GM12864 (cell line): ENCODE data around the gene AXIN1.
A peak's percentile ranks its signal among the peaks of the same experiment; 100 is the strongest.

Experiments
- DNase-seq: peaks from one replicate; pipeline ENCODE4 v3.0.0-alpha.2; 2011; ENCODE audit warnings: low read depth
- H3K4me3 ChIP-seq: 2 replicates; pipeline ENCODE4 v1.5.1; 2011; ENCODE audit warnings: mild to moderate bottlenecking, low read depth, low read length, control low read depth
- CTCF ChIP-seq: IDR thresholded peaks from 2 replicates; pipeline ENCODE4 v1.5.1; 2011; ENCODE audit warnings: low read depth, mild to moderate bottlenecking, moderate library complexity, low read length, control low read depth, inconsistent platforms; ENCODE audit errors: missing control alignments

Gene AXIN1

GRCh38 chr16:290681-291405, 61.7 kb downstream of the AXIN1 start:
- TF ChIP-seq CTCF: no peak
- no peak for DNase-seq
- H3K4me3 ChIP-seq: no peak overlapping the region

- H3K4me3 ChIP-seq: no peak overlapping the region
- TF ChIP-seq CTCF: no peak
- DNase-seq: no peak
Measured at GRCh38 chr16:290015-290680, 62.4 kb downstream of the AXIN1 start.

- no peak overlapping the region for H3K4me3 ChIP-seq
- TF ChIP-seq CTCF: no peak
Measured at GRCh38 chr16:289395-289997, 63.0 kb downstream of the AXIN1 start.

GRCh38 chr16:287981-288920, 64.3 kb downstream of the AXIN1 start:
- DNase-seq: no peak
- H3K4me3 ChIP-seq: no peak overlapping the region

More at GRCh38 chr16:289395-289997, 63.0 kb downstream of the AXIN1 start:
- no peak for DNase-seq

GRCh38 chr16:287298-287811, 65.2 kb downstream of the AXIN1 start:
- peak; percentile 38 for TF ChIP-seq CTCF
- no peak for DNase-seq
- H3K4me3 ChIP-seq: no peak overlapping the region

More at GRCh38 chr16:287981-288920, 64.3 kb downstream of the AXIN1 start:
- no peak for TF ChIP-seq CTCF
